H1 (cell line): ENCODE results near the gene HBEGF. TPM values are rescaled to one million over a fixed set of nuclear protein-coding genes. Genes with fewer than 3 reads are reported as not detected.

Experiments
- CTCF ChIA-PET: fragments of 300-600 bp; sonication (Branson Sonifier 250); formaldehyde crosslinking; loops from one replicate; lab custom pipeline; 2021; ENCODE audit not compliant: partially characterized antibody; lab: Charles Lee
- POLR2A ChIA-PET: fragments of 300-600 bp; sonication (Branson Sonifier 250); formaldehyde crosslinking; loops from one replicate; lab custom pipeline; 2021; ENCODE audit warnings: inconsistent platforms; ENCODE audit not compliant: partially characterized antibody; lab: Charles Lee
- DNase-seq, 2 experiments: peaks; one replicate each; pipeline versions ENCODE4 v3.0.0 to v3.0.0-alpha.2; 2010 to 2022; ENCODE audit warnings: low spot score in 2 of 2, low read depth in 1 of 2, mixed read lengths in 1 of 2
- FAIRE-seq: peaks from 2 replicates; lab custom pipeline; 2011; peaks lifted over from hg19 to GRCh38; lab: Jason Lieb, UNC
- H2AFZ ChIP-seq: 2 replicates; pipeline ENCODE4 v1.8.1; 2012; ENCODE audit warnings: low read length, inconsistent platforms
- H2AK5ac ChIP-seq: 2 replicates; pipeline ENCODE4 v1.6.1; 2013; ENCODE audit warnings: low read depth, low read length
- H2BK120ac ChIP-seq: replicated peaks from 2 replicates; pipeline ENCODE3; 2013; ENCODE audit warnings: low read depth, low read length, inconsistent platforms
- H2BK12ac ChIP-seq: 2 replicates; pipeline ENCODE4 v1.6.1; 2013; ENCODE audit warnings: low read depth, low read length
- H2BK15ac ChIP-seq: 2 replicates; pipeline ENCODE4 v1.6.1; 2013; ENCODE audit warnings: low read length
- H2BK20ac ChIP-seq: 2 replicates; pipeline ENCODE4 v1.6.1; 2013; ENCODE audit warnings: low read length
- H2BK5ac ChIP-seq: 2 replicates; pipeline ENCODE4 v1.6.1; 2013; ENCODE audit warnings: low read depth, low read length
- H3K14ac ChIP-seq: 2 replicates; pipeline ENCODE4 v1.6.1; 2013; ENCODE audit warnings: inconsistent platforms; ENCODE audit not compliant: insufficient read length
- H3K18ac ChIP-seq: 2 replicates; pipeline ENCODE4 v1.6.1; 2013; ENCODE audit warnings: low read length; ENCODE audit errors: extremely low read depth
- H3K23ac ChIP-seq: 2 replicates; pipeline ENCODE4 v1.6.1; 2013; ENCODE audit warnings: inconsistent platforms; ENCODE audit not compliant: insufficient read length
- H3K23me2 ChIP-seq: 2 replicates; pipeline ENCODE4 v1.6.1; 2013; ENCODE audit warnings: low read depth, low read length
- H3K27ac ChIP-seq: 2 replicates; pipeline ENCODE4 v1.6.1; 2011; ENCODE audit warnings: low read depth, low read length, inconsistent platforms
- H3K27me3 ChIP-seq, 4 experiments: replicated peaks in 1 of 4; 1 replicate in 1 of 4; 2 replicates in 3 of 4; pipeline versions ENCODE4 v1.6.1 to v1.8.1; 2011 to 2013; ENCODE audit warnings: low read length in 3 of 4, mild to moderate bottlenecking in 3 of 4, inconsistent platforms in 2 of 4, mixed read lengths in 2 of 4, moderate library complexity in 1 of 4; ENCODE audit not compliant: control insufficient read depth in 3 of 4, insufficient read depth in 3 of 4; ENCODE audit errors: extremely low read depth in 1 of 4
- H3K36me3 ChIP-seq, 4 experiments: 2 replicates each; pipeline versions ENCODE4 v1.6.1 to v1.8.1; 2011 to 2013; ENCODE audit warnings: mild to moderate bottlenecking in 4 of 4, low read length in 3 of 4, moderate library complexity in 2 of 4, control low read depth in 1 of 4, inconsistent platforms in 1 of 4; ENCODE audit not compliant: insufficient read depth in 4 of 4, control insufficient read depth in 2 of 4
- H3K4ac ChIP-seq: replicated peaks from 2 replicates; pipeline ENCODE3; 2013; ENCODE audit warnings: low read length, low read depth, mixed read lengths, inconsistent platforms; ENCODE audit not compliant: insufficient read length
- H3K4me1 ChIP-seq, 4 experiments: replicated peaks in 1 of 4; 1 replicate in 1 of 4; 2 replicates in 3 of 4; pipeline versions ENCODE4 v1.6.1 to v1.8.1; 2011 to 2013; ENCODE audit warnings: low read length in 3 of 4, inconsistent platforms in 2 of 4, mixed read lengths in 1 of 4; ENCODE audit not compliant: insufficient read depth in 4 of 4, control insufficient read depth in 3 of 4
- H3K4me2 ChIP-seq, 2 experiments: 2 replicates each; pipeline versions ENCODE4 v1.6.1 to v1.8.1; 2011 to 2013; ENCODE audit warnings: low read depth in 2 of 2, low read length in 2 of 2, control low read depth in 1 of 2, inconsistent platforms in 1 of 2, mild to moderate bottlenecking in 1 of 2; ENCODE audit not compliant: insufficient read depth in 1 of 2
- H3K4me3 ChIP-seq, 4 experiments: fragments of 200-600, 300-600 bp in 1 of 4; sonication (generic), shearing (Covaris generic), sonication (Bioruptor Twin) in 1 of 4; 2 replicates each; pipeline versions ENCODE4 v1.5.1 to v1.8.1; 2011 to 2016; ENCODE audit warnings: low read length in 4 of 4, low read depth in 3 of 4, control low read depth in 2 of 4, inconsistent platforms in 2 of 4, mild to moderate bottlenecking in 2 of 4, mixed read lengths in 1 of 4, moderate library complexity in 1 of 4; ENCODE audit not compliant: insufficient read depth in 2 of 4; ENCODE audit errors: extremely low read depth in 1 of 4
- H3K56ac ChIP-seq: replicated peaks from 2 replicates; pipeline ENCODE3; 2013; ENCODE audit warnings: low read depth, mild to moderate bottlenecking, mixed read lengths, low read length, inconsistent platforms; ENCODE audit not compliant: insufficient read length
- H3K79me1 ChIP-seq: 2 replicates; pipeline ENCODE4 v1.6.1; 2013; ENCODE audit warnings: low read depth, low read length, control low read depth
- H3K79me2 ChIP-seq, 2 experiments: 2 replicates each; pipeline versions ENCODE4 v1.6.1 to v1.8.1; 2012 to 2013; ENCODE audit warnings: low read length in 2 of 2, mild to moderate bottlenecking in 2 of 2, inconsistent platforms in 1 of 2; ENCODE audit not compliant: insufficient read depth in 2 of 2, control insufficient read depth in 1 of 2
- H3K9ac ChIP-seq, 4 experiments: replicated peaks in 1 of 4; 1 replicate in 1 of 4; 2 replicates in 3 of 4; pipeline versions ENCODE4 v1.6.1 to v1.8.1; 2011 to 2013; ENCODE audit warnings: low read depth in 3 of 4, low read length in 3 of 4, control low read depth in 2 of 4, mild to moderate bottlenecking in 2 of 4, moderate library complexity in 2 of 4, inconsistent platforms in 1 of 4; ENCODE audit errors: extremely low read depth in 1 of 4
- H3K9me3 ChIP-seq, 2 experiments: 2 replicates each; pipeline versions ENCODE4 v1.6.1 to v1.8.1; 2012 to 2013; ENCODE audit warnings: mild to moderate bottlenecking in 2 of 2, moderate library complexity in 2 of 2, control low read depth in 1 of 2, inconsistent platforms in 1 of 2, low read depth in 1 of 2, low read length in 1 of 2, mixed read lengths in 1 of 2; ENCODE audit not compliant: insufficient read depth in 2 of 2
- H4K20me1 ChIP-seq, 2 experiments: replicated peaks in 1 of 2; 2 replicates each; pipeline versions ENCODE3 to v1.8.1; 2011 to 2013; ENCODE audit warnings: inconsistent platforms in 2 of 2, low read length in 2 of 2, mild to moderate bottlenecking in 1 of 2; ENCODE audit not compliant: insufficient read depth in 2 of 2, control insufficient read depth in 1 of 2
- H4K5ac ChIP-seq: 2 replicates; pipeline ENCODE4 v1.6.1; 2013; ENCODE audit warnings: low read length, low read depth, mixed read lengths, inconsistent platforms; ENCODE audit not compliant: insufficient read length
- H4K8ac ChIP-seq: 2 replicates; pipeline ENCODE4 v1.8.0; 2013; ENCODE audit warnings: mild to moderate bottlenecking, moderate library complexity, low read length, inconsistent platforms; ENCODE audit not compliant: insufficient read depth; ENCODE audit errors: extremely low read depth
- H4K91ac ChIP-seq: replicated peaks from 2 replicates; pipeline ENCODE3; 2013; ENCODE audit warnings: low read length, mixed read lengths, inconsistent platforms; ENCODE audit not compliant: insufficient read length
- CEBPB ChIP-seq: IDR thresholded peaks from 2 replicates; pipeline ENCODE4 v1.6.1; 2012; ENCODE audit warnings: low read depth, low read length
- CREB1 ChIP-seq: IDR thresholded peaks from 2 replicates; pipeline ENCODE4 v1.6.1; 2012; ENCODE audit warnings: inconsistent platforms
- EP300 ChIP-seq, 2 experiments: IDR thresholded peaks; 1 replicate in 1 of 2; 2 replicates in 1 of 2; pipeline ENCODE4 v1.6.1; 2011 to 2012; ENCODE audit warnings: low read depth in 2 of 2, low read length in 2 of 2, mild to moderate bottlenecking in 2 of 2, borderline replicate concordance in 1 of 2, inconsistent platforms in 1 of 2, moderate library complexity in 1 of 2
- GABPA ChIP-seq: IDR thresholded peaks from 2 replicates; pipeline ENCODE4 v1.6.1; 2011; ENCODE audit warnings: mild to moderate bottlenecking, low read length, moderate library complexity, borderline replicate concordance; ENCODE audit not compliant: insufficient read depth
- MAFK ChIP-seq: IDR thresholded peaks from 2 replicates; pipeline ENCODE4 v1.6.1; 2012; ENCODE audit warnings: low read depth, mild to moderate bottlenecking, improper control_type of control experiment, low read length
- NRF1 ChIP-seq: IDR thresholded peaks from 2 replicates; pipeline ENCODE4 v1.6.1; 2011; ENCODE audit warnings: mild to moderate bottlenecking, low read depth, low read length, improper control_type of control experiment
- RNF2 ChIP-seq: fragments of 200-900, 300-1000 bp; sonication (generic); IDR thresholded peaks from 2 replicates; pipeline ENCODE4 v1.7.1; 2016; ENCODE audit warnings: borderline replicate concordance, low read depth, mild to moderate bottlenecking, antibody characterized with exemption, low read length; ENCODE audit not compliant: poor library complexity, severe bottlenecking; ENCODE audit errors: missing control alignments
- TCF12 ChIP-seq: IDR thresholded peaks from 2 replicates; pipeline ENCODE4 v1.6.1; 2011; ENCODE audit warnings: low read depth, mild to moderate bottlenecking, low read length
- WGBS, 2 experiments: shearing (Covaris generic) in 1 of 2; methylation state at CpG; one replicate each; pipeline versions ENCODE4 v1.1.6 to v1.1.7; 2013 to 2015; ENCODE audit warnings: low lambda C conversion rate in 2 of 2, mixed read lengths in 2 of 2, inconsistent platforms in 1 of 2, low coverage in 1 of 2, missing lambda C conversion rate in 1 of 2; ENCODE audit not compliant: insufficient replicate concordance in 2 of 2, insufficient coverage in 1 of 2, insufficient read length in 1 of 2; ENCODE audit errors: extremely low coverage in 1 of 2, missing lambda C conversion rate in 1 of 2; 5-methylcytosine and 5-hydroxymethylcytosine counted together
- polyA plus RNA-seq, 7 experiments: library from polyadenylated mRNA; depleted of rRNA in 3 of 7; stranded (reverse) in 5 of 7; unstranded in 2 of 7; fragments of >200 nt in 5 of 7; fragments of 200-250 nt in 2 of 7; gene quantifications; 1 replicate in 5 of 7; 2 replicates in 1 of 7; 4 replicates in 1 of 7; pipeline versions ENCODE4 v1.2.1 to v1.2.3, GENCODE V29; 2011 to 2013; ENCODE audit warnings: missing spikeins in 2 of 7, mixed read lengths in 2 of 7
- total RNA-seq: library from RNA; stranded (reverse); fragmentation: NEBNext Ultra II Directional; extraction: Animal tissue kit (Norgen Biotek cat#: 25700); gene quantifications from 2 replicates; pipeline ENCODE4 v1.2.1, GENCODE V29; 2021

Gene HBEGF
- total and polyA plus RNA-seq, 2 of the 8 experiments (the other 6 are each of a cell fraction or from before 2014, with no cell fraction given) = 2.4 to 2.5 TPM

GRCh38 chr5:140393738-140394137, 47.3 kb upstream of the HBEGF start:
- CTCF ChIA-PET = interaction anchor here (0.6 to 2.3 kb wide), 5 partner anchors 21 to 482 kb away, joined by 3 to 15 read pairs (median 5); no protein-coding TSS in a partner anchor
- H4K8ac ChIP-seq = no peak overlapping the region

More at GRCh38 chr5:140393738-140394137, 47.3 kb upstream of the HBEGF start:
- Histone ChIP-seq H3K27ac (no peak overlapping the region), H4K20me1 (no peaks in the 10 kb centered on the region), H3K79me2 (peaks cover 0 to 5% of the 10 kb centered on the region in 2 experiments; a peak in 1 of 4 replicates), H3K36me3 (no peaks in the 10 kb centered on the region), H3K79me1 (no peaks in the 10 kb centered on the region), H3K27me3 (no peaks in the 10 kb centered on the region), H3K4me2 (no peak overlapping the region), H2AK5ac (no peak overlapping the region), H3K9me3 (no peaks in the 10 kb centered on the region), H4K5ac (no peak overlapping the region), H3K4ac (no peak overlapping the region), H3K4me3 (no peak overlapping the region), H3K9ac (no peak overlapping the region), H3K56ac (no peak overlapping the region), H2BK12ac (no peak overlapping the region), H3K23ac (no peak overlapping the region), H3K4me1 (peaks cover 0 to 5% (median 2%) of the 10 kb centered on the region in 4 experiments; a peak in 2 of 7 replicates), H3K23me2 (no peaks in the 10 kb centered on the region), H3K18ac (no peak overlapping the region), H2AFZ (no peak overlapping the region), H2BK5ac (no peak overlapping the region), H2BK120ac (no peak overlapping the region), H4K91ac (no peak overlapping the region), H2BK20ac (no peak overlapping the region), H2BK15ac (no peak overlapping the region), H3K14ac (no peak overlapping the region)
- DNase-seq (no peak), FAIRE-seq (no peak)
- POLR2A ChIA-PET = interaction anchor here (0.6 kb wide), 1 partner anchor 1114 kb away, joined by 3 read pairs; no protein-coding TSS in a partner anchor
- TF ChIP-seq RNF2 = no peak
- TF ChIP-seq GABPA = no peak
- TF ChIP-seq EP300 (IDR thresholded peaks at IDR 0.05; ENCODE audit: borderline replicate concordance in 1 of 2, low read depth in 2 of 2, low read length in 2 of 2) = no peak
- no peak for TF ChIP-seq TCF12
- TF ChIP-seq MAFK = no peak
- no peak for TF ChIP-seq NRF1
- TF ChIP-seq CREB1 = no peak
- TF ChIP-seq CEBPB = no peak
- 100% methylated on average over 2 of the region's 2 CpGs; no CpG with 5 or more reads in 1 of the 2 experiments for WGBS, 2 experiments
